Measurements from ENCODE around the gene EP400.

EP400 gene

GRCh38 chr12:131910302-131911027 is 39.3 kb upstream of the EP400 start:
- H3K4me3 ChIP-seq (ENCODE audit: low read depth, low read length) = no peak overlapping the region
- no peak for TF ChIP-seq CTCF (IDR thresholded peaks at IDR 0.05; ENCODE audit: low read depth, low read length)

GRCh38 chr12:131911028-131911650 is 38.6 kb upstream of the EP400 start:
- no peak for TF ChIP-seq CTCF (IDR thresholded peaks at IDR 0.05; ENCODE audit: low read depth, low read length)
- H3K4me3 ChIP-seq (ENCODE audit: low read depth, low read length) = no peak overlapping the region

- H3K4me3 ChIP-seq (ENCODE audit: low read depth, low read length) = no peak overlapping the region
- TF ChIP-seq CTCF (IDR thresholded peaks at IDR 0.05; ENCODE audit: low read depth, low read length) = no peak
Observed at GRCh38 chr12:131911851-131912477, 37.8 kb upstream of the EP400 start.

- TF ChIP-seq CTCF (IDR thresholded peaks at IDR 0.05; ENCODE audit: low read depth, low read length) = no peak
- H3K4me3 ChIP-seq (ENCODE audit: low read depth, low read length) = no peak overlapping the region
Observed at GRCh38 chr12:131912518-131913274, 37.0 kb upstream of the EP400 start.

- no peak overlapping the region for H3K4me3 ChIP-seq (ENCODE audit: low read depth, low read length)
- no peak for TF ChIP-seq CTCF (IDR thresholded peaks at IDR 0.05; ENCODE audit: low read depth, low read length)
Observed at GRCh38 chr12:131913666-131914065, 36.1 kb upstream of the EP400 start.

GRCh38 chr12:131914179-131914702 is 35.5 kb upstream of the EP400 start:
- no peak overlapping the region for H3K4me3 ChIP-seq (ENCODE audit: low read depth, low read length)
- no peak for TF ChIP-seq CTCF (IDR thresholded peaks at IDR 0.05; ENCODE audit: low read depth, low read length)

All from WI38 (cell line).